Dendritic cell treated with granulocyte-macrophage colony-stimulating factor and Interleukin-4, amounts not matched to agents 40 ng/mL and 50 ng/mL, for 4 days (primary cell): ENCODE data around the gene PRR27.
"Not testable (repeated sequence)": the region's sequence is repeated elsewhere in the genome, so short reads cannot be mapped to it uniquely, and the experiment has no call there.

Experiments used
- H3K27ac Mint-ChIP-seq: one replicate; pipeline ENCODE4 v1.8.0; 2022; ENCODE audit warnings: mild to moderate bottlenecking, mixed read lengths
- H3K27me3 Mint-ChIP-seq: one replicate; pipeline ENCODE4 v1.8.0; 2022; ENCODE audit warnings: mild to moderate bottlenecking, mixed read lengths
- H3K36me3 Mint-ChIP-seq: one replicate; pipeline ENCODE4 v1.8.0; 2022; ENCODE audit warnings: low read depth, mixed read lengths
- H3K4me1 Mint-ChIP-seq: one replicate; pipeline ENCODE4 v1.8.0; 2022; ENCODE audit warnings: low read depth, mixed read lengths
- H3K4me3 Mint-ChIP-seq: one replicate; pipeline ENCODE4 v1.8.0; 2022; ENCODE audit warnings: mild to moderate bottlenecking, moderate library complexity, mixed read lengths
- H3K9me3 Mint-ChIP-seq: one replicate; pipeline ENCODE4 v1.8.0; 2022; ENCODE audit warnings: mixed read lengths
- intact Hi-C: fragments of 100-400 bp; cut with micrococcal nuclease; formaldehyde crosslinking; loops from one replicate; pipeline ENCODE4 v1.15.0; 2022

The PRR27 gene

GRCh38 chr4:70183168-70183939 is 29.3 kb downstream of the PRR27 start:
- no peaks in the 10 kb centered on the region for H3K9me3 Mint-ChIP-seq
- no peaks in the 10 kb centered on the region for H3K36me3 Mint-ChIP-seq
- H3K27me3 Mint-ChIP-seq = no peaks in the 10 kb centered on the region
- no peak overlapping the region for H3K27ac Mint-ChIP-seq
- no peak overlapping the region for H3K4me3 Mint-ChIP-seq
- intact Hi-C loops = loop anchor here (1.0 to 5.0 kb wide), 2 partner anchors 301 to 494 kb away; no protein-coding TSS in a partner anchor
- H3K4me1 Mint-ChIP-seq = no peaks in the 10 kb centered on the region

- Mint-ChIP-seq H3K27me3 (no peaks in the 10 kb centered on the region), H3K9me3 (no peaks in the 10 kb centered on the region), H3K4me3 (no peak overlapping the region), H3K36me3 (no peaks in the 10 kb centered on the region), H3K4me1 (no peaks in the 10 kb centered on the region), H3K27ac (no peak overlapping the region)
- intact Hi-C loops = loop anchor here (1.0 to 5.0 kb wide), 2 partner anchors 302 to 495 kb away; no protein-coding TSS in a partner anchor
Observed at GRCh38 chr4:70183940-70184246, 29.9 kb downstream of the PRR27 start.

DNA sequence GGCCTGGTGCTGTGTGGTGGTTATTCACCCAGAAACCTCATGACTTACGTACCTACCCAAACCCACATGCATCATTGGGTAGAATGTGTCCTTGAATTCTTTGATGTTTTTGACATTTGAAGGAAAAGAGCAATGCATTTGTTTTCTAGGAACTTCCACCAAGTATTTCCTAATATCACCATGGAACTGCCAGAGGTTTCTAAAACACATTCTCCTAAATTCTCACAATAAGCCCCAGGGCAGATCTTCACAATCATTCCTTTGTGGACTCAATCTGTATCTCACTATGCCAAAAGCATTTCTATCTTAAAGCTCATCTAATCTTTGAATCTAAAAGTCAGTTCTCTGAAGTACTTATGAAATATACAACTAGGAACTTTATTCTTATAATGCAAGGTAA is 33.2 kb downstream of the PRR27 start:
- H3K27ac Mint-ChIP-seq = no peak overlapping the region
- no peaks in the 10 kb centered on the region for H3K9me3 Mint-ChIP-seq
- no peaks in the 10 kb centered on the region for H3K4me1 Mint-ChIP-seq
- no peak overlapping the region for H3K4me3 Mint-ChIP-seq
- intact Hi-C loops = no loop called here
- no peaks in the 10 kb centered on the region for H3K27me3 Mint-ChIP-seq
- no peaks in the 10 kb centered on the region for H3K36me3 Mint-ChIP-seq

DNA sequence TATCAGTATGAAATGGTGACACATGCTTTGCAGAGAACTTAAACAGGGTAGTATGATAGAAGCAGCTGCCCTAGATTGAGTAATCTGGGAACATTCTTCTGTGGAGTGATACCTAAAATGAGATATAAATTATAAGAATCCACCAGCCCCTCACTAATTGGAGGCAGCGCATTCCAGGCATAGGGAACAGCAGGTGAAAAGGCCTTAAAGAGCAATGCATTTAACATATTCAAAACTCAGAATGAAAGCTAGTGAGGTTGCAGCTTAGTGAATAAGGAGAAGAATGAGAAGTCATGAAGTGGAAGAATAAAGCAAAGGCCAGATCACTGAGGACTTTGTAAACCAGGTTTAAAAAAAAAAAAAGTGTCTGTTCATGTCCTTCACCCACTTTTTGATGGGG is 36.5 kb downstream of the PRR27 start:
- H3K9me3 Mint-ChIP-seq = no peaks in the 10 kb centered on the region
- H3K4me3 Mint-ChIP-seq = no peak overlapping the region
- no peaks in the 10 kb centered on the region for H3K4me1 Mint-ChIP-seq
- H3K27me3 Mint-ChIP-seq = no peaks in the 10 kb centered on the region
- intact Hi-C loops = no loop called here
- H3K36me3 Mint-ChIP-seq = no peaks in the 10 kb centered on the region
- H3K27ac Mint-ChIP-seq = no peak overlapping the region

DNA sequence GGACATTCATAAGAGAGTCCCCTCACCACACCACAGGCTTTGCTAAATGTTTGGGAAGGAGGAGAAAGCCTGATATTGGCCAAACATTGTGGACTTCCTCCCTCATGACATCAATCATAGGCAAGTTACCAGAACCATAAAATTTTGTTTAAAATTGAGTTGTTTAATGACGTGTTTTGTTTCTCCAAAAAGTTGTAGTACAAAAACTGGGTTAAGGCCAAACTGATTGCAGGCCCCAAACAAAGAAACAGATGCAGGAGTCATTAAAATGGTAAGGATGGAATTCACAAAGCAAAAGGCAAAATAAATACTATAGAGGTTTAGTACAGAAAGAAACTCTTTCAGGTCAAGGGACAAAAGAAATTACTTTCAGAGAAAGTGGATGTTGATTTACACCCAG is 37.6 kb downstream of the PRR27 start:
- no peak overlapping the region for H3K4me3 Mint-ChIP-seq
- H3K36me3 Mint-ChIP-seq = no peaks in the 10 kb centered on the region
- H3K4me1 Mint-ChIP-seq = no peaks in the 10 kb centered on the region
- intact Hi-C loops = no loop called here
- no peak overlapping the region for H3K27ac Mint-ChIP-seq
- H3K27me3 Mint-ChIP-seq = no peaks in the 10 kb centered on the region
- no peaks in the 10 kb centered on the region for H3K9me3 Mint-ChIP-seq

DNA sequence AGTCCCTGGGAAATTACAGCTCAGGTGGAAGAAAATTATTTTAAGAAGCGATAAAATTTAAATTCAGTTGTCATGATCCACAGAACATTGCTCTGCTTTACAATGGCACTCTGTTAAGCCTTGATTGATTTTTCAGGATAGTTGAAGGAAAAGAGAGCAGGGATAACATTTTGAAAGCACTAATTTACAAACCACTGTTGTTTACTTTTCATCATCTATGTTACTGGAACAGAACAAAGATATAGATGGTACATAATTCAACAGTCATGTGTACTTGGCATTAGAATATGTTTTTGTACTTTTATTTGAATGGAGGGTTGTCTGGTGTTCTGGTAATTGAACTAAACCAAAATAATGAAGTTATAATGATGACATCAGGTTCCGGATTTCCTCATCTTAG is 38.9 kb downstream of the PRR27 start:
- no peak overlapping the region for H3K27ac Mint-ChIP-seq

DNA sequence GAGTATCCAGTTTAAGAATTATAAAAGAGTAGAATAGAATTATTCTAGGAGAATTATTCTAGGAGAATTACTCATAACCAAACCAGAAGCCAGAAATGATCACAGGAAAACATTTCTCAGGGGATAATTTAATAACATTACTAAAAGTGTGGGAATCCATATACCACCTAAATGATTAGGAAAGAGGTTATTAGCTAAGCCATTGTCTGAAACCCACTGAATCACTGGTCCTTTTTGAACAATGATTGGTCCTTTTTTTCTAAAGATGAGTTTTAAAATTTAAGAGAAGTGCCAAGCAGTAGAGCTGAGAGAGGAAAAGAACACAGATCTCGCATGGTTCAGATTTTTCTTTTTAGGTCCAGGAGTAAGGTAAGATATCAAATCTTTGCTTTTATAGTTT is 41.4 kb downstream of the PRR27 start, which contains the start of gene ODAM:
ODAM (plus strand) TSS at position 301 of the 400 bp plus-strand sequence. CDS start 819 bp downstream, outside the sequence.
- Mint-ChIP-seq H3K27ac (no peak within 1 kb of the TSS), H3K27me3 (no peaks in the 10 kb centered on the region), H3K4me1 (no peaks in the 10 kb centered on the region), H3K36me3 (no peaks in the 10 kb centered on the region), H3K4me3 (no peak within 1 kb of the TSS), H3K9me3 (no peaks in the 10 kb centered on the region)
- intact Hi-C loops = no loop called here

More for the DNA sequence above, 38.9 kb downstream of the PRR27 start:
- no peaks in the 10 kb centered on the region for H3K27me3 Mint-ChIP-seq
- H3K9me3 Mint-ChIP-seq = no peaks in the 10 kb centered on the region
- no peaks in the 10 kb centered on the region for H3K36me3 Mint-ChIP-seq
- no peaks in the 10 kb centered on the region for H3K4me1 Mint-ChIP-seq
- intact Hi-C loops = no loop called here
- no peak overlapping the region for H3K4me3 Mint-ChIP-seq

- intact Hi-C loops = no loop called here
Observed at GRCh38 chr4:70196857-70197256, 42.8 kb downstream of the PRR27 start.

DNA sequence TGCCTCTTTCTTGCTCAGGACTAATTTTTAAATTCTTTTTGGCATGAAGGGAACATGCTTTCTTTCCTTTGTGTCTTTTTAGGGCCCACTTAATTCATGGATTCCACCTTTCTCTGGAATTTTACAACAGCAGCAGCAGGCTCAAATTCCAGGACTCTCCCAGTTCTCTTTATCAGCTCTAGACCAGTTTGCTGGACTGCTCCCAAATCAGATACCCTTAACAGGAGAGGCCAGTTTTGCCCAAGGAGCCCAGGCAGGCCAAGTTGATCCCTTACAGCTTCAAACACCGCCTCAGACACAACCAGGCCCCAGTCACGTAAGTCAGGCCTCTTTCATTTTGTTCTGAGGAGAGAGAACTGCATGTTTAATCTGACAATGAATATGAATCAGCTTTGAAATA is 43.8 kb downstream of the PRR27 start:
- H3K4me3 Mint-ChIP-seq = no peak overlapping the region
- H3K27me3 Mint-ChIP-seq = no peaks in the 10 kb centered on the region
- H3K9me3 Mint-ChIP-seq = no peaks in the 10 kb centered on the region
- H3K4me1 Mint-ChIP-seq = no peaks in the 10 kb centered on the region
- intact Hi-C loops = no loop called here
- H3K36me3 Mint-ChIP-seq = no peaks in the 10 kb centered on the region
- H3K27ac Mint-ChIP-seq = no peak overlapping the region

More at GRCh38 chr4:70196857-70197256, 42.8 kb downstream of the PRR27 start:
- Mint-ChIP-seq H3K36me3 (no peaks in the 10 kb centered on the region), H3K4me3 (no peak overlapping the region), H3K27ac (no peak overlapping the region), H3K9me3 (no peaks in the 10 kb centered on the region), H3K27me3 (no peaks in the 10 kb centered on the region), H3K4me1 (no peaks in the 10 kb centered on the region)

DNA sequence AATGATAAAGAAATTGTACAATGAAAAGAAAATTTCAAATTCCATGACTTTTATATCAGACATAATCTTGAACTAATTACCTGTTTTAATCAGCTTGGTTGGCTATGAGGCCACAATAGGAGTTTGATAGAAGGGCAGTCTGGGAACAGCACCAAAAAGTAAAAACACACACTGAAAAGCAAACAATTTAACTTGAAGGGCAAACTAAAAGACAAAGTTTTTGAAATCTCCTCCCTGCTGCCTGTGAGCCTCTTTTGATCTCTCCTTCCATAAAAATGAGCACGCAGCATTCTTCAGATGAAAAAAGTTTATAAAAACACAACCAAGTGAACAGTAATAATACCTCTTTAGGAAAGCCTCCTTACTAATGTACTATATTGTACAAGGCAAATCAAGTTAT is 49.6 kb downstream of the PRR27 start:
- H3K4me1 Mint-ChIP-seq = no peaks in the 10 kb centered on the region
- no peak overlapping the region for H3K27ac Mint-ChIP-seq
- H3K36me3 Mint-ChIP-seq = no peaks in the 10 kb centered on the region
- H3K4me3 Mint-ChIP-seq = no peak overlapping the region
- intact Hi-C loops = no loop called here
- H3K27me3 Mint-ChIP-seq = no peaks in the 10 kb centered on the region
- H3K9me3 Mint-ChIP-seq = no peaks in the 10 kb centered on the region

- intact Hi-C loops, H3K27ac Mint-ChIP-seq, H3K4me3 Mint-ChIP-seq, H3K4me1 Mint-ChIP-seq, H3K36me3 Mint-ChIP-seq, H3K27me3 Mint-ChIP-seq: not testable (repeated sequence)
- peaks cover 23% of the 10 kb centered on the region for H3K9me3 Mint-ChIP-seq
Observed at GRCh38 chr4:70212752-70213151, 58.7 kb downstream of the PRR27 start.
